ENCODE measurements around the gene MPV17L.

DNA sequence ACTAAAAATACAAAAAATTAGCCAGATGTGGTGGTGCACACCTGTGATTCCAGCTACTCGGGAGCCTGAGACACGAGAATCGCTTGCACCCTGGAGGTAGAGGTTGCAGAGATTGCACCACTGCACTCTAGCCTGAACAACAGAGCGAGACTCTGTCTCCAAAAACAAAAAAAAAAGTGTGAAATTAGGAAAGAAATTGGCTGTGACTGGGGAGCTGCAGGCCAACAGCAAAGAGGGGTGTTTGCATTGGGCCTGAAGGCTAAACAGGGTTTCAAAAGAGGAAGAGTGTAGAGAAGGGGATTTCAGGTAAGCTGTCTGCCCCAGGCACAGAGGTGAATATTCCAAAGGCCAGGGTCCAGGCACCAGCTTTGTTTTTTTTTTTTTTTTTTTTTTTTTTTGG is 48.2 kb downstream of the MPV17L start:
- TF ChIP-seq, protein P1, sequence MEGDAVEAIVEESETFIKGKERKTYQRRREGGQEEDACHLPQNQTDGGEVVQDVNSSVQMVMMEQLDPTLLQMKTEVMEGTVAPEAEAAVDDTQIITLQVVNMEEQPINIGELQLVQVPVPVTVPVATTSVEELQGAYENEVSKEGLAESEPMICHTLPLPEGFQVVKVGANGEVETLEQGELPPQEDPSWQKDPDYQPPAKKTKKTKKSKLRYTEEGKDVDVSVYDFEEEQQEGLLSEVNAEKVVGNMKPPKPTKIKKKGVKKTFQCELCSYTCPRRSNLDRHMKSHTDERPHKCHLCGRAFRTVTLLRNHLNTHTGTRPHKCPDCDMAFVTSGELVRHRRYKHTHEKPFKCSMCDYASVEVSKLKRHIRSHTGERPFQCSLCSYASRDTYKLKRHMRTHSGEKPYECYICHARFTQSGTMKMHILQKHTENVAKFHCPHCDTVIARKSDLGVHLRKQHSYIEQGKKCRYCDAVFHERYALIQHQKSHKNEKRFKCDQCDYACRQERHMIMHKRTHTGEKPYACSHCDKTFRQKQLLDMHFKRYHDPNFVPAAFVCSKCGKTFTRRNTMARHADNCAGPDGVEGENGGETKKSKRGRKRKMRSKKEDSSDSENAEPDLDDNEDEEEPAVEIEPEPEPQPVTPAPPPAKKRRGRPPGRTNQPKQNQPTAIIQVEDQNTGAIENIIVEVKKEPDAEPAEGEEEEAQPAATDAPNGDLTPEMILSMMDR (IDR thresholded peaks at IDR 0.05): no peak
- no peak for TF ChIP-seq POLR2A (IDR thresholded peaks at IDR 0.05)

Measured in vagina (tissue), 2 donors.